SK-N-MC (cell line): ENCODE results near the gene TMEM140.

Source experiments
- DNase-seq: peaks from one replicate; pipeline ENCODE4 v3.0.0-alpha.2; 2011; ENCODE audit warnings: low read depth, low spot score
- H3K27ac ChIP-seq: fragments of 200-600 bp; sonication (generic); 2 replicates; pipeline ENCODE4 v1.5.1; 2016; ENCODE audit warnings: mixed run types
- H3K36me3 ChIP-seq: fragments of 200-600 bp; sonication (generic); 2 replicates; pipeline ENCODE4 v1.6.1; 2017; ENCODE audit warnings: antibody characterized with exemption, low read length, mixed read lengths; ENCODE audit not compliant: insufficient read depth
- H3K4me3 ChIP-seq: fragments of 200-600 bp; sonication (generic); 2 replicates; pipeline ENCODE4 v1.5.1; 2016
- H3K9ac ChIP-seq: fragments of 200-600 bp; sonication (generic); 2 replicates; pipeline ENCODE4 v1.8.0; 2017; ENCODE audit warnings: mixed run types, mixed read lengths; ENCODE audit not compliant: insufficient read length
- H3K9me3 ChIP-seq: fragments of 200-600 bp; sonication (generic); 2 replicates; pipeline ENCODE4 v1.6.1; 2017; ENCODE audit warnings: low read depth, mild to moderate bottlenecking, antibody characterized with exemption, low read length, moderate library complexity, mixed read lengths
- EZH2 ChIP-seq: fragments of 200-600 bp; sonication (generic); IDR thresholded peaks from one replicate; pipeline ENCODE4 v1.6.1; 2017; ENCODE audit warnings: antibody characterized with exemption
- FOXP2 ChIP-seq: optimal IDR thresholded peaks from 2 replicates; pipeline ENCODE3; 2011; ENCODE audit warnings: mild to moderate bottlenecking, moderate library complexity; ENCODE audit not compliant: insufficient read depth; ENCODE audit errors: extremely low read length, control extremely low read depth
- POLR2AphosphoS5 ChIP-seq: IDR thresholded peaks from 2 replicates; pipeline ENCODE4 v1.6.1; 2012; ENCODE audit warnings: mild to moderate bottlenecking, low read depth, low read length, borderline replicate concordance

The TMEM140 gene

DNA sequence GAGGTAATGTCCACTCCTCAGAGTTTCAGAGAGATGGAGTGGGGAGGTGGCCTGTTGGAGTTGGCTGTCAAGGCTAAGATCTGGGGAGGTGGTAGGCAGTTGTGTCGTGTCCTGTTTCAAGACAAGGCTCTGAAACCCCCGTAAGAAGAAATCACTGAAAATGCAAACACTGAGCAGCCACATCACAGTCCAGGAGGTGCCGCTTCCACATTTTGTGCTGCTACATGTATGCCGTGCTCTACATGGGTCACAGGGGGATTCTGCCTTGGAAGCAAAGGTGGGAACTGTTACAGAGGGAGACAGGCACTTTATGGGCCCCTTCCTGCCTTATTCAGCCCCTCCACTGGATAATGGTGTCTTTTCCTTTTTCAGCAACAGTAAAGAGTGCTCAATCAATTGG is 51.6 kb downstream of the TMEM140 start:
- Histone ChIP-seq H3K9ac (no peak overlapping the region), H3K9me3 (no peaks in the 10 kb centered on the region), H3K27ac (no peak overlapping the region), H3K4me3 (no peak overlapping the region), H3K36me3 (peaks cover 5% of the 10 kb centered on the region; the same call in 1 of the 2 replicates)
- no peak for DNase-seq
- TF ChIP-seq FOXP2: no peak
- TF ChIP-seq EZH2: no peak
- no peak for TF ChIP-seq POLR2AphosphoS5

DNA sequence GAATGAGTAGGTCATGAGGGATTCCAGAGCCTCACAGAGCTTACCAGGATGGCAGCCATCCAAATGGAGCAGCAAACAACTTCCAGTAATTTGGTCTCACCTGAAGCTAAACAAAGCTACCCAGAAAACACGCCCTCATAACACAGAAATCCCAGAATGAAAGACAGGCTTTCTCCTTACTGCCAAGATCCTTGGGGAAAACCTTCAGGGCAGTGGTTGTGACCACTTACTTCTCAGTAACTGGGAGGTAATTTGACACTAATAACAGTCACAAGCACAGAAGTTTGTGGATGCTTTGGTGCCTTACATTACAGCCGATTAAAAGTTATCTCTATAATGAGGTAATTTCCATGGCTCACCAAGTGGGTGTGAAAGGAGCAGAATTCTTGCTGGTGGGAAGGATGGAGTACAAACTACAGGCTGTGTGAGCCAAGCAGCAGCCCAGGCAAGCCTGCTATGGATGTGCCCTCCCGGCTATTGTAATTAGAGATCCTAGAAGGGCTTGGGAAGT is 53.0 kb downstream of the TMEM140 start:
- no peaks in the 10 kb centered on the region for H3K9me3 ChIP-seq
- no peak overlapping the region for H3K9ac ChIP-seq
- DNase-seq: no peak
- H3K36me3 ChIP-seq: peaks cover 5% of the 10 kb centered on the region; the same call in 1 of the 2 replicates
- no peak overlapping the region for H3K4me3 ChIP-seq
- H3K27ac ChIP-seq: no peak overlapping the region
- TF ChIP-seq POLR2AphosphoS5 (no peak), FOXP2 (no peak), EZH2 (no peak)

DNA sequence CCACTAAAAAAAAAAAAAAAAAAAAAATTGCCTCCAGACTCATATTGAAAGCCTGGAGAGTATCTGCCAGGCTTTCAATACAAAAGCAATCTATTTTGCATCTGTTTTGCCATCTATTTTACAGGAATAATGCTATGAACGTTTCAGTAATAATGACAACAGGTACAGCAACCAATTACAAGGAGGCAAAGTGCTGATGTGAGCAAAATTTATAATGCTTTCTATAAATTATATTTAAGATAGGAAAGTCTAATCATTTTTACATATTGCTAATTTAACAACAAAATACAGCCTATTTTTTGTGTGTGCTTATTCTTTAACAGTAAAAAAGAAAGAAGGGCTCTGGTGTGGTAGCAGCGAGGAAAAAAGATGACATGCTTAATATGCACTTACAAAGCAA is 53.5 kb downstream of the TMEM140 start:
- no peak for DNase-seq
- no peak overlapping the region for H3K9ac ChIP-seq
- peaks cover 5% of the 10 kb centered on the region; the same call in 1 of the 2 replicates for H3K36me3 ChIP-seq
- no peak overlapping the region for H3K4me3 ChIP-seq
- no peaks in the 10 kb centered on the region for H3K9me3 ChIP-seq
- H3K27ac ChIP-seq: no peak overlapping the region
- TF ChIP-seq POLR2AphosphoS5 (no peak), FOXP2 (no peak), EZH2 (no peak)

DNA sequence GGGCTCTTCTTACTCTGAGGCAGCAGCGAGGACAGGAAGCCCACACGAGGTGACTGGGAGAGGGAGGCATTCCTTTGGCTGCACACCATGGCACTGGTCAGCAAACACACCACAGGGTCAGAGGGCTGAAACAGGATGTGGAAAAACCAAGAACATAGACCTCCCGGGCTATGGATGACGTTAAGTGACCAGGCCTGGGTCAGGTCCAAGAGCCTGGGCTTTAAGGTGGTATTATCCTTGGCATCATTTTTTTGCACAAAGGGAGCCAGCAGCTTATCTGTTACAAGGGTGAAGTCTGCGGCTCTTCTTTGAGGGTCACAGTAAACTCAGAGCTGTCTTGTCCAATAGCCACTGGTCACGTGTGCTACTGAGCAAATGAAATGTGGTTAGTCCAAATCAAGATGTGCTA is 56.5 kb downstream of the TMEM140 start:
- H3K4me3 ChIP-seq: no peak overlapping the region
- H3K9me3 ChIP-seq: no peaks in the 10 kb centered on the region
- no peak overlapping the region for H3K27ac ChIP-seq
- H3K36me3 ChIP-seq: no peaks in the 10 kb centered on the region
- TF ChIP-seq EZH2: no peak
- no peak for TF ChIP-seq POLR2AphosphoS5
- TF ChIP-seq FOXP2: no peak
- no peak overlapping the region for H3K9ac ChIP-seq
- DNase-seq: no peak

DNA sequence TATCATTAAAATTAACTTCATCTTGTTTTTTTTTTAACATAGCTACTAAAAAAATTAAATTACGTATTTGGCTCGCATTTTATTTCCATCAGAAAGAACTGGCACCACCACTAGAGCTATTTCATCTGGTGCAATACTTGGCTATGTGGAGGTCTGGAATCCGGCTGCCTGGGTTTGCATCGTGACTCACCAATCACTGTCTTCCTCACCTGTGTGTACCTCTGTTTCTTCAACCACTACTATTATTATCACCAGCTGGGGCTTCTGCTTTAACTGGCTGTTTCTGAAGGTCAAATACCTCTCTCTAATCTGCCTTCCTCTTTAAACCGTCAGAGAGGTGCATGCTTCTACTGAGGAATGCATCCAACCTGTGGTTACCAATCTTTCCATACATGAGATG is 57.0 kb downstream of the TMEM140 start:
- no peak for DNase-seq
- Histone ChIP-seq H3K9ac (no peak overlapping the region), H3K9me3 (no peaks in the 10 kb centered on the region), H3K4me3 (no peak overlapping the region), H3K36me3 (no peaks in the 10 kb centered on the region), H3K27ac (no peak overlapping the region)
- TF ChIP-seq EZH2 (no peak), POLR2AphosphoS5 (no peak), FOXP2 (no peak)

DNA sequence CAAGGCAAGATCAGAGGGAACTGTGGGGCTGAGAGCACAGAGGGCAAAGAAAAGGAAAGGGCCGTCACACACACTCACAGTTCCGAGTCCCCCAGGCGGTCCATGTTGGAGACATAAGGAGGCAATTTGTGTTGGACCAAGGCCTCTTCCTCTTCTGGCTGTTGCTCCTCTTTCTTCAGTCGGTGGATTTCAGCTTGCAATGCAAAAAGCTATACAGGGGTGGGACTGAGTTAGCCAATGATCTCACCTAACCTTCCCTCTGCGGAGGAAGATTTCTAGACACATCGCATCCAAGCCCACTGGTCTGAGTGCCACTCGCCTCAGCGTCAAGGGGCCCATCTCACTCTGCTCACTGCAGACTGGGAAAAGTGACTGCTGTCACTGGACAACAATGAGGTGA is 58.0 kb downstream of the TMEM140 start:
- H3K36me3 ChIP-seq: no peaks in the 10 kb centered on the region
- H3K27ac ChIP-seq: no peak overlapping the region
- TF ChIP-seq EZH2 (no peak), FOXP2 (no peak), POLR2AphosphoS5 (no peak)
- no peak for DNase-seq
- H3K9ac ChIP-seq: no peak overlapping the region
- no peaks in the 10 kb centered on the region for H3K9me3 ChIP-seq
- no peak overlapping the region for H3K4me3 ChIP-seq

GRCh38 chr7:135206941-135207391 is 59.1 kb downstream of the TMEM140 start:
- DNase-seq: no peak
- no peak overlapping the region for H3K9ac ChIP-seq

DNA sequence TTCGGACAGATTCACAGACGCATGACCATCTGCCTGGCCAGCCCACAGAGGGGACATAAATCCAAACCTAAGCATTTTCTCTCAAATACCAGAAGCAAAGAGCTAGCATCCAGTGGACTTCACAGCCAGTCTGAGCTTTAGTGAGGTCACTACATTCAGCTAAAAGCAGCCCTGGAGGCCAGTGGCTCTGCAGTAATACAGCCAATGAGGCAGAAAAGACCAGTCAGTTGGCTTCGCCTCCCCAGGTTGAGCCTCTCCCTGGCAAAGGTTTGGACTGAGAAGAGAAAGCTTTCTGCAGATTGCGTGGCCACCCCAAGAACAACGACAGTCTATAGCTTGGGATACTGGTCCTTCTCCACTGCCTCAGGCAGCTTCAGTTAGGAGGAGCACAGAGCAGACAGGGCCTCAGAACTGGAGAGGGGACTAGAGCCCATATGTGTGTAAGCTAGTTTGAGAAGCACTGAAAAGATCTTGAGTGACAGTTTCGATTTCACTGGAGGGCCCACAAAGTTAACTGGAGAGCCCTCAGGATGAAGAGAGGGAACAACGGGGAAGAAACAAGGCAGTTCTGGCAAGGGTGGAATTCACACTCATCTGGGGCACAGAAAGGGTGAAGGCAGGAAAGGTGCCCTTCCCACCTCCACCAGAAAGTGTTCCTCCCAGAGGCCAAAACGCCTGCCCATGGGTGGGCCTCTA is 59.7 kb downstream of the TMEM140 start:
- TF ChIP-seq FOXP2: no peak
- no peak for TF ChIP-seq POLR2AphosphoS5
- no peak for TF ChIP-seq EZH2
- no peaks in the 10 kb centered on the region for H3K36me3 ChIP-seq
- H3K4me3 ChIP-seq: no peak overlapping the region
- no peak for DNase-seq
- no peak overlapping the region for H3K27ac ChIP-seq
- H3K9ac ChIP-seq: no peak overlapping the region
- no peaks in the 10 kb centered on the region for H3K9me3 ChIP-seq

More at GRCh38 chr7:135206941-135207391, 59.1 kb downstream of the TMEM140 start:
- no peaks in the 10 kb centered on the region for H3K9me3 ChIP-seq
- H3K27ac ChIP-seq: no peak overlapping the region
- no peak overlapping the region for H3K4me3 ChIP-seq
- TF ChIP-seq EZH2: no peak
- TF ChIP-seq POLR2AphosphoS5: no peak
- no peak for TF ChIP-seq FOXP2
- H3K36me3 ChIP-seq: no peaks in the 10 kb centered on the region

DNA sequence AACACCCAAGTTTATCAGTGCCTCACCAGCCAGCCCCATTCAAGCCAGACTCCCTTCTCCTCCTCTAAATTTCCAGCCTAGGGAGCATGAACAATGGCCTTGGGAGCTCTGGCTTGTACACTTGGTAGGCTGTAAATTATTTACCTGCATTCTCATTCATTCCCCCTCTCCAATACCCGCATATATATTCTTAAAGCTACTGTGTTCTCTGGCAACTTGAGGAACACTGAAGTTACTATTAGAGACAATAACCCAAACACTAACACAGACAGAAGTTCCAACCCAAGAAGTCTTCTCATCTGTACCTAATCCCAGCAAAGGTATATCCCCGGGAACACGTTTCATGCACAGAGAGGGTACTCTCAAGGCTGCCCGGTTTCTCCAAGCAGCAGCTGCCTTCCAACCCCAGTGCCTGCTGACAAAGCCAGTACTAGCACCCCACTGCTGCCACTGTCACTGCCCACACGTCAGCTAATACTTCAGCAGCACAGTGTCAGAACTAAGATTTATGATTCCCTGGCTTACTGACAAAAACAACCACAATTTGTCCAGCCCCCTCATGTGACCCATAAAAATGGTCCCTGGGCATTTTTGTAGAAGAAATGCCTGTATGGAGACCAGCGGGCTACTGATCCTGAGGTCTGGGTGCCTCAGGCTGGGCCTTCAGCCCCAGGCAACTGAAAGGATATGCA is 60.4 kb downstream of the TMEM140 start:
- Histone ChIP-seq H3K9ac (no peak overlapping the region), H3K27ac (no peak overlapping the region), H3K9me3 (no peaks in the 10 kb centered on the region), H3K4me3 (no peak overlapping the region), H3K36me3 (no peaks in the 10 kb centered on the region)
- TF ChIP-seq EZH2 (no peak), POLR2AphosphoS5 (no peak), FOXP2 (no peak)
- DNase-seq: no peak
